HEK293 (cell line): ENCODE results near the gene ACSM6.

Source experiments
- ATF2 ChIP-seq: fragments of 450-650 bp; formaldehyde crosslinking; IDR thresholded peaks from 2 replicates; pipeline ENCODE4 v1.5.1; 2016; ENCODE audit warnings: missing biosample characterization, missing genetic modification characterization, low read depth
- CTCF ChIP-seq: fragments of 450-650 bp; formaldehyde crosslinking; IDR thresholded peaks from 2 replicates; pipeline ENCODE4 v1.5.1; 2016; ENCODE audit warnings: missing biosample characterization, missing genetic modification characterization
- GLI4 ChIP-seq: fragments of 450-650 bp; formaldehyde crosslinking; IDR thresholded peaks from 2 replicates; pipeline ENCODE4 v1.5.1; 2016; ENCODE audit warnings: missing biosample characterization, missing genetic modification characterization
- PBX3 ChIP-seq: sonication (generic); formaldehyde crosslinking; IDR thresholded peaks from 2 replicates; pipeline ENCODE4 v1.8.1; 2022; ENCODE audit warnings: mild to moderate bottlenecking, moderate library complexity, missing genetic modification reagents
- ZBTB20 ChIP-seq: fragments of 450-650 bp; formaldehyde crosslinking; IDR thresholded peaks from 2 replicates; pipeline ENCODE4 v1.5.1; 2016; ENCODE audit warnings: missing biosample characterization, missing genetic modification characterization
- ZBTB49 ChIP-seq: fragments of 450-650 bp; formaldehyde crosslinking; IDR thresholded peaks from 2 replicates; pipeline ENCODE4 v1.5.1; 2016; ENCODE audit warnings: missing biosample characterization, missing genetic modification characterization, low read depth
- ZNF148 ChIP-seq: fragments of 450-650 bp; formaldehyde crosslinking; IDR thresholded peaks from 2 replicates; pipeline ENCODE4 v1.5.0; 2017; ENCODE audit warnings: missing biosample characterization, missing genetic modification characterization, borderline replicate concordance
- ZNF37A ChIP-seq: fragments of 450-650 bp; IDR thresholded peaks from 2 replicates; pipeline ENCODE4 v1.5.1; 2018; ENCODE audit warnings: missing biosample characterization, missing genetic modification characterization
- ZNF610 ChIP-seq: fragments of 450-650 bp; formaldehyde crosslinking; IDR thresholded peaks from 2 replicates; pipeline ENCODE4 v1.5.1; 2016; ENCODE audit warnings: missing biosample characterization, missing genetic modification characterization, borderline replicate concordance
- ZNF629 ChIP-seq: fragments of 450-650 bp; formaldehyde crosslinking; IDR thresholded peaks from 2 replicates; pipeline ENCODE4 v1.5.1; 2017; ENCODE audit warnings: missing biosample characterization, missing genetic modification characterization
- ZNF654 ChIP-seq: fragments of 450-650 bp; formaldehyde crosslinking; IDR thresholded peaks from 2 replicates; pipeline ENCODE4 v1.5.1; 2016; ENCODE audit warnings: low read depth, missing biosample characterization, missing genetic modification characterization
- ZNF670 ChIP-seq: fragments of 450-650 bp; formaldehyde crosslinking; IDR thresholded peaks from 2 replicates; pipeline ENCODE4 v1.5.1; 2016; ENCODE audit warnings: missing biosample characterization, missing genetic modification characterization, low read depth
- ZNF768 ChIP-seq: fragments of 450-650 bp; formaldehyde crosslinking; IDR thresholded peaks from 2 replicates; pipeline ENCODE4 v1.5.1; 2018; ENCODE audit warnings: missing biosample characterization, mild to moderate bottlenecking, missing genetic modification characterization
- ZNF792 ChIP-seq: fragments of 450-650 bp; formaldehyde crosslinking; IDR thresholded peaks from 2 replicates; pipeline ENCODE4 v1.5.1; 2016; ENCODE audit warnings: missing biosample characterization, missing genetic modification characterization

GRCh38 chr10:95254629-95255028 is 60.6 kb downstream of the ACSM6 start:
- TF ChIP-seq PBX3 (CRISPR knock-in tag) (no peak), CTCF (tag by site-specific recombination) (no peak), ZNF148 (tag by site-specific recombination) (no peak), GLI4 (tag by site-specific recombination) (no peak), ZNF610 (tag by site-specific recombination) (no peak), ZNF37A (no peak), ZNF629 (tag by site-specific recombination) (no peak), ATF2 (tag by site-specific recombination) (no peak), ZNF670 (tag by site-specific recombination) (no peak), ZNF654 (no peak), ZBTB49 (tag by site-specific recombination) (no peak), ZNF768 (tag by site-specific recombination) (no peak), ZNF792 (tag by site-specific recombination) (no peak), ZBTB20 (no peak)
